OCI-LY7 (cell line): ENCODE measurements around the gene SH3PXD2A.

Experiments used
- EZH2phosphoT487 ChIP-seq: fragments of 200-600 bp; sonication (generic); IDR thresholded peaks from 2 replicates; pipeline ENCODE4 v1.6.1; 2018; ENCODE audit warnings: low read depth, borderline replicate concordance, mild to moderate bottlenecking, mixed run types, antibody characterized with exemption, low read length, moderate library complexity, mixed read lengths
- TF ChIP-seq, protein P1 (sequence below): fragments of 200-600 bp; sonication (generic); conservative IDR thresholded peaks from 2 replicates; pipeline ENCODE4 v1.5.1; 2014; ENCODE audit warnings: mild to moderate bottlenecking, antibody characterized with exemption, low read length, moderate library complexity, mixed read lengths

- TF ChIP-seq, protein P1, sequence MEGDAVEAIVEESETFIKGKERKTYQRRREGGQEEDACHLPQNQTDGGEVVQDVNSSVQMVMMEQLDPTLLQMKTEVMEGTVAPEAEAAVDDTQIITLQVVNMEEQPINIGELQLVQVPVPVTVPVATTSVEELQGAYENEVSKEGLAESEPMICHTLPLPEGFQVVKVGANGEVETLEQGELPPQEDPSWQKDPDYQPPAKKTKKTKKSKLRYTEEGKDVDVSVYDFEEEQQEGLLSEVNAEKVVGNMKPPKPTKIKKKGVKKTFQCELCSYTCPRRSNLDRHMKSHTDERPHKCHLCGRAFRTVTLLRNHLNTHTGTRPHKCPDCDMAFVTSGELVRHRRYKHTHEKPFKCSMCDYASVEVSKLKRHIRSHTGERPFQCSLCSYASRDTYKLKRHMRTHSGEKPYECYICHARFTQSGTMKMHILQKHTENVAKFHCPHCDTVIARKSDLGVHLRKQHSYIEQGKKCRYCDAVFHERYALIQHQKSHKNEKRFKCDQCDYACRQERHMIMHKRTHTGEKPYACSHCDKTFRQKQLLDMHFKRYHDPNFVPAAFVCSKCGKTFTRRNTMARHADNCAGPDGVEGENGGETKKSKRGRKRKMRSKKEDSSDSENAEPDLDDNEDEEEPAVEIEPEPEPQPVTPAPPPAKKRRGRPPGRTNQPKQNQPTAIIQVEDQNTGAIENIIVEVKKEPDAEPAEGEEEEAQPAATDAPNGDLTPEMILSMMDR = no peak
- no peak for TF ChIP-seq EZH2phosphoT487
Observed at GRCh38 chr10:103691267-103691666, 164.1 kb downstream of the SH3PXD2A start.
